MM.1S (cell line): ENCODE results near the gene TTLL11.

ENCODE experiments used
- EZH2 ChIP-seq: fragments of 300-600 bp; sonication (generic); optimal IDR thresholded peaks from 2 replicates; pipeline ENCODE3; 2017; ENCODE audit warnings: low read depth, mild to moderate bottlenecking, antibody characterized with exemption, low read length, mixed read lengths
- TF ChIP-seq, protein P1 (sequence below): fragments of 300-600 bp; sonication (generic); IDR thresholded peaks from 2 replicates; pipeline ENCODE4 v1.5.1; 2016; ENCODE audit warnings: antibody characterized with exemption, low read length, mixed read lengths

DNA sequence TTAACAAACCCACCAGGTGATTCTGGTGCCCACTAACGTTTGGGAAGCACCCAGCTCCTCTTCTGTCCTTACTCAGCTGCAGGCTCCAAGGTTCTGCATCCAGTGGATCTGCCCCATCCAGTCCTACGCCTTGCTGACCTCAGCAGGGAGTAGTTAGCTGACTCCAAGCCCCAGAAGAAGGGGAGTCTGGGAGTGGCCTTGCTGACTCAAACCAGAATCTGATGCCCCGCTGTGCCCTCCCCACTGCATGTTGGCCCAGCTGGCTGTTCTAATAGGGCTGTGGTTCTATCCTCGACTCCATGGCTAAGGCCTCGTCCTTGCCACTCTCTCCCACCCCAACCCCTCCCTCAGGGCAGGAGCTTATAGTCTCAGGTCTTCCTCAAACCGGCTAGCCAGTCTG lies 136.3 kb downstream of the TTLL11 start:
- TF ChIP-seq, protein P1, sequence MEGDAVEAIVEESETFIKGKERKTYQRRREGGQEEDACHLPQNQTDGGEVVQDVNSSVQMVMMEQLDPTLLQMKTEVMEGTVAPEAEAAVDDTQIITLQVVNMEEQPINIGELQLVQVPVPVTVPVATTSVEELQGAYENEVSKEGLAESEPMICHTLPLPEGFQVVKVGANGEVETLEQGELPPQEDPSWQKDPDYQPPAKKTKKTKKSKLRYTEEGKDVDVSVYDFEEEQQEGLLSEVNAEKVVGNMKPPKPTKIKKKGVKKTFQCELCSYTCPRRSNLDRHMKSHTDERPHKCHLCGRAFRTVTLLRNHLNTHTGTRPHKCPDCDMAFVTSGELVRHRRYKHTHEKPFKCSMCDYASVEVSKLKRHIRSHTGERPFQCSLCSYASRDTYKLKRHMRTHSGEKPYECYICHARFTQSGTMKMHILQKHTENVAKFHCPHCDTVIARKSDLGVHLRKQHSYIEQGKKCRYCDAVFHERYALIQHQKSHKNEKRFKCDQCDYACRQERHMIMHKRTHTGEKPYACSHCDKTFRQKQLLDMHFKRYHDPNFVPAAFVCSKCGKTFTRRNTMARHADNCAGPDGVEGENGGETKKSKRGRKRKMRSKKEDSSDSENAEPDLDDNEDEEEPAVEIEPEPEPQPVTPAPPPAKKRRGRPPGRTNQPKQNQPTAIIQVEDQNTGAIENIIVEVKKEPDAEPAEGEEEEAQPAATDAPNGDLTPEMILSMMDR, result no peak
- no peak for TF ChIP-seq EZH2
